Type B pancreatic cell (in vitro differentiated cells): ENCODE data around the gene PARP8. TPM values are rescaled to one million over a fixed set of nuclear protein-coding genes. Genes with fewer than 3 reads are reported as not detected.
"Not testable (repeated sequence)": the region's sequence is repeated elsewhere in the genome, so short reads cannot be mapped to it uniquely, and the experiment has no call there.

Experiments
- DNase-seq: peaks from one replicate; pipeline ENCODE4 v3.0.0; 2021; ENCODE audit warnings: mixed read lengths; ENCODE audit not compliant: unreplicated experiment; ENCODE audit errors: extremely low spot score
- H3K27ac Mint-ChIP-seq: 2 replicates; pipeline ENCODE4 v1.8.0; 2021; ENCODE audit warnings: mild to moderate bottlenecking, mixed read lengths
- H3K27me3 Mint-ChIP-seq: 2 replicates; pipeline ENCODE4 v1.8.0; 2021; ENCODE audit warnings: mixed read lengths
- H3K36me3 Mint-ChIP-seq: 2 replicates; pipeline ENCODE4 v1.8.0; 2021; ENCODE audit warnings: mixed read lengths
- H3K4me1 Mint-ChIP-seq: one replicate; pipeline ENCODE4 v1.8.0; 2021; ENCODE audit warnings: mixed read lengths; ENCODE audit not compliant: unreplicated experiment
- H3K4me3 Mint-ChIP-seq: 2 replicates; pipeline ENCODE4 v1.8.0; 2021; ENCODE audit warnings: mild to moderate bottlenecking, mixed read lengths
- H3K9me3 Mint-ChIP-seq: 2 replicates; pipeline ENCODE4 v1.8.0; 2021; ENCODE audit warnings: mixed read lengths
- CTCF ChIP-seq: fragments of 200-600 bp; sonication (generic); conservative IDR thresholded peaks from 2 replicates; pipeline ENCODE4 v1.5.0; 2021; ENCODE audit warnings: antibody characterized with exemption, mild to moderate bottlenecking
- total RNA-seq: library from RNA; stranded (reverse); gene quantifications from 2 replicates; pipeline ENCODE4 v1.2.1, GENCODE V29; 2021; ENCODE audit warnings: low replicate concordance

PARP8 gene
- total RNA-seq, 1 donor from 2014 or later = 19.6 TPM

- Mint-ChIP-seq H3K27me3 (no peaks in the 10 kb centered on the region), H3K4me3 (no peak overlapping the region), H3K4me1 (no peaks in the 10 kb centered on the region), H3K36me3 (peaks cover 7% of the 10 kb centered on the region), H3K27ac (no peak overlapping the region), H3K9me3 (peaks cover 4% of the 10 kb centered on the region)
- no peak for DNase-seq
- no peak for TF ChIP-seq CTCF
These were observed 141.2 kb downstream of the PARP8 start for GRCh38 chr5:50807661-50808060.

GRCh38 chr5:50808406-50808805 is 142.0 kb downstream of the PARP8 start:
- Mint-ChIP-seq H3K27me3 (no peaks in the 10 kb centered on the region), H3K27ac (no peak overlapping the region), H3K4me1 (no peaks in the 10 kb centered on the region), H3K4me3 (no peak overlapping the region), H3K36me3 (peaks cover under 1% of the 10 kb centered on the region), H3K9me3 (no peaks in the 10 kb centered on the region)
- TF ChIP-seq CTCF = no peak
- no peak for DNase-seq

- H3K4me3 Mint-ChIP-seq, H3K27me3 Mint-ChIP-seq, H3K36me3 Mint-ChIP-seq, H3K4me1 Mint-ChIP-seq, H3K27ac Mint-ChIP-seq, DNase-seq, H3K9me3 Mint-ChIP-seq: not testable (repeated sequence)
These were observed 145.3 kb downstream of the PARP8 start for GRCh38 chr5:50811746-50812145.

- no peak for TF ChIP-seq CTCF
- no peaks in the 10 kb centered on the region for H3K4me1 Mint-ChIP-seq
- H3K27me3 Mint-ChIP-seq = no peaks in the 10 kb centered on the region
- H3K36me3 Mint-ChIP-seq = no peaks in the 10 kb centered on the region
- no peak overlapping the region for H3K27ac Mint-ChIP-seq
- DNase-seq = no peak
- no peak overlapping the region for H3K4me3 Mint-ChIP-seq
- no peaks in the 10 kb centered on the region for H3K9me3 Mint-ChIP-seq
These were observed 147.3 kb downstream of the PARP8 start for GRCh38 chr5:50813691-50814090.

- DNase-seq = no peak
- Mint-ChIP-seq H3K27ac (no peak overlapping the region), H3K36me3 (no peaks in the 10 kb centered on the region), H3K9me3 (no peaks in the 10 kb centered on the region), H3K27me3 (no peaks in the 10 kb centered on the region), H3K4me3 (no peak overlapping the region), H3K4me1 (no peaks in the 10 kb centered on the region)
- TF ChIP-seq CTCF = no peak
These were observed 148.1 kb downstream of the PARP8 start for GRCh38 chr5:50814556-50814955.

GRCh38 chr5:50822046-50822445 is 155.6 kb downstream of the PARP8 start:
- H3K36me3 Mint-ChIP-seq = peaks cover 17% of the 10 kb centered on the region
- no peak overlapping the region for H3K27ac Mint-ChIP-seq
- H3K4me1 Mint-ChIP-seq = no peaks in the 10 kb centered on the region
- no peaks in the 10 kb centered on the region for H3K9me3 Mint-ChIP-seq
- H3K27me3 Mint-ChIP-seq = no peaks in the 10 kb centered on the region
- no peak for DNase-seq
- no peak overlapping the region for H3K4me3 Mint-ChIP-seq
- no peak for TF ChIP-seq CTCF
